Thymus (tissue), 11 donors: ENCODE data around the gene NET1. TPM values are rescaled to one million over a fixed set of nuclear protein-coding genes. Genes with fewer than 3 reads are reported as not detected.

Experiments
- DNase-seq, 9 donors: peaks; one replicate each; pipeline ENCODE4 v3.0.0-alpha.2; 2013; ENCODE audit warnings: low spot score in 9 of 9, low read depth in 6 of 9, missing footprints in 1 of 9
- H3K27ac ChIP-seq, 2 donors: one replicate each; pipeline ENCODE4 v1.5.1; 2013; ENCODE audit warnings: control low read depth in 1 of 2, low read depth in 1 of 2, low read length in 1 of 2, mild to moderate bottlenecking in 1 of 2, moderate library complexity in 1 of 2
- H3K27me3 ChIP-seq, 2 donors: one replicate each; pipeline ENCODE4 v1.5.1; 2013; ENCODE audit warnings: low read length in 1 of 2; ENCODE audit not compliant: control insufficient read depth in 2 of 2, insufficient read depth in 1 of 2
- H3K36me3 ChIP-seq, 2 donors: one replicate each; pipeline ENCODE4 v1.5.1; 2013; ENCODE audit warnings: low read length in 1 of 2, mild to moderate bottlenecking in 1 of 2, moderate library complexity in 1 of 2; ENCODE audit not compliant: control insufficient read depth in 2 of 2, insufficient read depth in 2 of 2
- H3K4me1 ChIP-seq, 2 donors: one replicate each; pipeline ENCODE4 v1.5.1; 2013; ENCODE audit warnings: low read length in 2 of 2; ENCODE audit not compliant: control insufficient read depth in 2 of 2, insufficient read depth in 2 of 2
- H3K4me3 ChIP-seq, 2 donors: one replicate each; pipeline ENCODE4 v1.5.1; 2013; ENCODE audit warnings: low read length in 2 of 2, control low read depth in 1 of 2, mild to moderate bottlenecking in 1 of 2
- H3K9me3 ChIP-seq, 2 donors: one replicate each; pipeline ENCODE4 v1.5.1; 2013; ENCODE audit warnings: low read length in 1 of 2, mild to moderate bottlenecking in 1 of 2; ENCODE audit not compliant: control insufficient read depth in 2 of 2, insufficient read depth in 1 of 2
- WGBS: extraction: QIAGEN DNeasy Blood & Tissue Kit; methylation state at CpG from one replicate; pipeline ENCODE4 v1.1.7; 2013; 5-methylcytosine and 5-hydroxymethylcytosine counted together
- polyA plus RNA-seq: library from polyadenylated mRNA; stranded (reverse); fragments of 200-250 nt; gene quantifications from one replicate; pipeline ENCODE4 v1.2.3, GENCODE V29; 2013
- total RNA-seq: library from RNA; stranded (reverse); fragments of 120-200 nt; gene quantifications from one replicate; pipeline ENCODE4 v1.2.4, GENCODE V29; 2013
- donor health status: healthy.

NET1 gene
- total and polyA plus RNA-seq, 2 donors, result 58.2 to 63.6 TPM

DNA sequence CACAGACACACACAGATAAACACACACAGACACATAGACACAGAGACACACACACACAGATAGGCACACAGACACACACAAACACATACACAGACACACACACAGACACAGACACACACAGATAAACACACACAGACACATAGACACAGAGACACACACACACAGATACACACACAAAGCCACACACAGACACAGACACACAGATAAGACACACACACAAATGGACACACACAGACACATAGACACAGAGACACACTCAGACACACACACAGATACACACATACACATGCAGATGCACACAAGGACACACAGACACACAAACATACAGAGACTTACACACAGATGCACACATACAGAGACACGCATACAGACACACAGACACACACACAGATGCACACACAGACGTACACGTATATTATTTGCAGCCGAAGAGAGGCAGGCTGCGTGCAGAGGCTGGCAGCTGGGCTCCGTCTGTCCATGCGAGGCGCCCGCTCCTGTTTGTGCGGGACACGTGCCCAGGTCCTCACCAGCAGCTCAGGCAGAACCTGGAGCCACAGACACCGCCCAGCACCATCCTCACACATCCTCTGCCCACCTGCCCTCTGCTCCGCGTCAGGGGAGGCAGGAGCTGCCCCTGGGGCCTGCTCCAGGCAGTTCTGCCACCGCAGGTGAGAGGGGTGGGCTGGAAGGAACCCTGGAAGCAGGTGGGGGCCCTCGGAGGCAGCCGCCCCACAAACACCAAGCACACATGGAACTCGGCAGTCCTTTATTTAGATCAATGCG lies 85.8 kb downstream of the NET1 start:
- Histone ChIP-seq H3K27me3 (peaks cover 0 to 9% of the 10 kb centered on the region in 2 donors), H3K27ac (no peak overlapping the region), H3K9me3 (peaks cover 0 to 4% of the 10 kb centered on the region in 2 donors), H3K4me1 (peaks cover 0 to 9% of the 10 kb centered on the region in 2 donors), H3K36me3 (no peaks in the 10 kb centered on the region), H3K4me3 (no peak overlapping the region)
- DNase-seq, result no peak
- WGBS, result 94% methylated on average over 19 of the region's 19 CpGs

DNA sequence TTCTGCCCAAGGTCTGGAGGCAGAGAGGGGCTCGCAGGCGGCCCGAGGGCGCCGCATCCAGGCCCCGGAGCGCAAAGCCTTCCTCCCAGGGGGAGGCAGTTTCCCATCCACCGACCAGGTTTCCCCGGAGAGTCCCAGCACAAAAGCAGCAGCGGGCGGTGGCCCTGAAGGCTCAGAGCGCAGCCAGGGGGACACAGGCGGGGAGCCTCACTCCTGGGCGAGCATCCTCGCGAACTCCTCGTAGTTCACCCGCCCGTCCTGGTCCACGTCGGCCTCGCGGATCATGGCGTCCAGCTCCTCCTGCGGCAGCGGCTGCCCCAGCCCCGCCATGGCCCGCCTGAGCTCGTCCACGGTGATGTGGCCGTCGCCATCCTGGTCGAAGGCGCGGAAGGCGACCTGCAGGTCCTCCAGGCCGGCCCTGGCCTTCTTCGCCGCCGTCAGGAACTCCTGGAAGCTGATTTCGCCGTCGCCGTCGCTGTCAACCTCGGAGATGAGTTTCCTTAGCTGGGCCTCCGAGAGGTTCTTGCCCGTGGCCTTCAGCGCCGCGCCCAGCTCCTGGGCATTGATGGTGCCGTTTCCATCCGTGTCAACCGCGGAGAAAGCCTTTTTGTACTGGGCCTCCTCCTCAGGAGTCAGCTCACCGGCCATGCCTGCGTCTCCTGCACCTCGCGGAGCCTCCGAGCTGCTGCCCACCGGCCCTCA lies 86.6 kb downstream of the NET1 start:
- DNase-seq, result no peak
- H3K36me3 ChIP-seq, result no peaks in the 10 kb centered on the region
- peaks cover 0 to 14% of the 10 kb centered on the region in 2 donors for H3K4me1 ChIP-seq
- no peak overlapping the region for H3K27ac ChIP-seq
- H3K9me3 ChIP-seq, result no peaks in the 10 kb centered on the region
- no peak overlapping the region for H3K4me3 ChIP-seq
- H3K27me3 ChIP-seq, result peaks cover 0 to 9% of the 10 kb centered on the region in 2 donors
- 96% methylated on average over 61 of the region's 61 CpGs for WGBS

DNA sequence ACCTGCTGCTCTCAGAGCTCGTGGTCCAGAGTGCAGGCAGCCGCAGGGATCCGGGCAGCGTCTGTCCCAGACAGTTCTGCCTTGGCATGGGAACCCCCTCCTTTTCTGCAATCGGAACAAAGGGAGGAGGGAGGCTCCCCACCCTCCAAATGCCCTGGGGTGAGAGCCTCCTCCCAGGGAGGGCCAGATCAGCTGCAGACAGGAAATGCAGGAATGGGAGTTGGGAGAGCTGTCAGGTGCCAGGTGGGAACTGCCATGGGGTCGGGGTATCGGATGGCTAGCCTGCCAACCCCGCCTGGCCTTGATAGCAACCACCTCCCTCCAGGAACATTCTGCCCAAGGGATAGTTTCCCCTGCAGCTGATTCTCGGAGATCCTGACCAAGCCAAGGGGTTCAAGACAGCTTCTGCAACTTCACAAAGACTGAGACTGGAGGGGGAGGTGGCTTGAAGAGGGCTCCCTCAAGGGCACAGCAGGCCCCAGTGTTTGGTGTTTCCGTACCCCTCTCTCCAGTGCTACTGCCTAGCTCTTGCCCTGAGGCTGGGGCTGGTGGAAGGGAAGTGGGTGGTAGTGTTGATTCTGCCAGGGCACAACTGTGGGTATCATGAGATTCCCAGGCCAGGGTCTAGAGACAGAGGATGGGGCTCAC lies 87.3 kb downstream of the NET1 start, which contains the start of gene CALML5:
TSS of gene CALML5 (minus strand) at position 78 of the 648 bp plus-strand sequence. CDS start 132 bp downstream, outside the sequence.
- Histone ChIP-seq H3K27ac (no peak within 1 kb of the TSS), H3K4me1 (peaks cover 0 to 19% of the 10 kb centered on the region in 2 donors), H3K27me3 (peaks cover 0 to 9% of the 10 kb centered on the region in 2 donors), H3K4me3 (no peak within 1 kb of the TSS), H3K36me3 (no peaks in the 10 kb centered on the region), H3K9me3 (no peaks in the 10 kb centered on the region)
- no peak for DNase-seq
- 95% methylated on average over 10 of the region's 10 CpGs for WGBS

DNA sequence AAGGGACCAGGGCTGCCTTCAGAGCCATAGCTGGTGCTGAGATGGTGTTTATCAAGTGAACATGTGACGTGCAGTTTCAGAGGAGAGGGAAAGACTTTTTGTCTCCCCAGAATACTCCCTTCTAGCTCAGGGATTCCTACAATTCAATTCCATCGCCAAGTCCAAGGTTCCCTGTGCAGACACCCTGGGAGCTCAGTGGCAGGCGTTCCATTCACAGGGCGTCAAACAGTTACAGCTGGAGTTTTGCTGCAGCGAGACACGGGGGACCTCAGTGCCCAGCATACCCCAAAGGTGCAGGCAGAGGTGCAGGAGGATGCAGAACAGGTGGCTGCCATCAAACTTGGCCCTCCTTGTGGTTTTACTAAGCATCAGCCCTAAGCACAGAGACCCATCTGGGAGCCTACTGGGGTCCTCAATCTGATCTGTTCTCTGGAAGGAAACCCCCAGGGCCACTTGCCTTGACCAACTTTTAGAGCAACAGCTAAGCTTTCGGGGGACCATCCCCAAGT lies 87.9 kb downstream of the NET1 start:
- no peak for DNase-seq
- H3K4me1 ChIP-seq, result peaks cover 0 to 19% of the 10 kb centered on the region in 2 donors
- H3K9me3 ChIP-seq, result no peaks in the 10 kb centered on the region
- peaks cover 0 to 9% of the 10 kb centered on the region in 2 donors for H3K27me3 ChIP-seq
- H3K27ac ChIP-seq, result no peak overlapping the region
- no peaks in the 10 kb centered on the region for H3K36me3 ChIP-seq
- H3K4me3 ChIP-seq, result no peak overlapping the region
- WGBS, result 95% methylated on average over 7 of the region's 7 CpGs

GRCh38 chr10:5500910-5501309 lies 88.6 kb downstream of the NET1 start:
- H3K27me3 ChIP-seq, result peaks cover 0 to 9% of the 10 kb centered on the region in 2 donors
- H3K4me1 ChIP-seq, result peaks cover 0 to 19% of the 10 kb centered on the region in 2 donors
- H3K36me3 ChIP-seq, result no peaks in the 10 kb centered on the region
- H3K27ac ChIP-seq, result no peak overlapping the region
- 94% methylated on average over 5 of the region's 5 CpGs for WGBS
- no peak overlapping the region for H3K4me3 ChIP-seq
- DNase-seq, result no peak
- no peaks in the 10 kb centered on the region for H3K9me3 ChIP-seq

DNA sequence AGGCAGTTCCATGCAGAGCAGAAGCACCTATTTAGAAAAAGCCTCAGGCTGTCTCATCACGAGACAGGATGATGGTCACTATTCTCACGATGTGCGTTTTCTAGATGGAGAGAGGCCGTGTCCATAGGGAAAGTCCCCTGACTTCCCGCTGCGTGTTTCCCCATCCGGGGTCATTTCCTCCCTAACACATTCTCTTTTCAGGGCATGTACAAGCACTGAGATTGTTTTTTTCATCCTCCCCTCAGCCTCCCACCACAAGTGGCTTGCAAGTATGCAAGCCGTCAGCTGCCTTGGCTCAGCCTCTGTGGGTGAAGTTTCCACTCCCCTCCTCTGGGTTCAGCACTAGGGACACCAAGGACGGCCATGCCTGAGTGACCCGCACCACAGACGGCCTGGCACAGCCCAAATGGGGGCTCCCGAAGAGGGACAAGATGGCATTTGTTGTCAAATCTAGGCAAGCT lies 89.7 kb downstream of the NET1 start:
- Histone ChIP-seq H3K9me3 (no peaks in the 10 kb centered on the region), H3K36me3 (no peaks in the 10 kb centered on the region), H3K27me3 (peaks cover 0 to 9% of the 10 kb centered on the region in 2 donors), H3K27ac (no peak overlapping the region), H3K4me1 (peaks cover 0 to 19% of the 10 kb centered on the region in 2 donors), H3K4me3 (no peak overlapping the region)
- WGBS, result 86% methylated on average over 12 of the region's 12 CpGs
- no peak for DNase-seq

DNA sequence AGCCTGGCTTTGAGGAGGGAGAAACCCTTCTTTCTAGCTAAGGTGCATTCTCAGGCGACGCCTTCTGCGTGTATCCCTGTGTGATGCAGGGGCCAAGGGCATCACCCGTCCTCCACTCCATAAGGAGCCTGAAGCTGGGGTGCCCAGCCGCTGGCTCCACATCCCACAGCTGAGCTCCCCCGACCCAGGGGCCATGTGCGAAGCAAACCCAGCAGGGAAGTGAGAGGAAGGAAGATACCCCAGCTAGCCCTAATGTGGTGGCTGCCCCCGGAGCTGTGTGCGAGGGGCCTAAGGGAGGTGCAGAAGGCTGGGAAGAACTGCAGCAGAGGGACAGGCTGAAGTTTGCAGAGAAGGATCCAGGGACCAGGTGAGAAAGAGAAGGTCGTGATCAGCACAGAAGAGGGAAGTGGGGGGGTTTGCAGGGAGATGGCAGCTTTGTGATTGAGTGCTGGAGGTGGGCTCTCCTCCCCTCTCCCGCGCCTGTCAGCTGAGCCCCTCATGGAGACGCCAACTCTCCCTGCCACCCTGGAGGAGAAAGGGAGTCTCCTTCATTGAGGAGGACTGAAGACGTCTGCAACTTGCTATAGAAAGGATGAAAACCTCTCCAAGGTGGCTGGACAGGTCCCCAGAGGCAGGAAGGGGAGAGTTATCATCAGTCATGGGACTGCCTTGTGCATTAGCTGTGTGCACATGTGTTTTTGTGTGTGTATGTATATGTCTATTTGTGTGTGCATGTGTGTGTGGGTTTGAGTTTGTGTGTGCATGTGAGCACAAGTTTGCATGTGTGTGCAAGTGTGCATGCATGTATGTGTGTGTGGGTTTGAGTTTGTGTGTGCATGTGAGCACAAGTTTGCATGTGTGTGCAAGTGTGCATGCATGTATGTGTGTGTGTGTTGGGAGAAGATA lies 90.5 kb downstream of the NET1 start:
- 88% methylated on average over 14 of the region's 14 CpGs for WGBS
- Histone ChIP-seq H3K36me3 (no peaks in the 10 kb centered on the region), H3K4me3 (no peak overlapping the region), H3K27ac (no peak overlapping the region), H3K27me3 (peaks cover 0 to 12% of the 10 kb centered on the region in 2 donors), H3K4me1 (peaks cover 0 to 19% of the 10 kb centered on the region in 2 donors), H3K9me3 (no peaks in the 10 kb centered on the region)
- DNase-seq, result no peak

- Histone ChIP-seq H3K27me3 (peaks cover 0 to 13% of the 10 kb centered on the region in 2 donors), H3K4me3 (no peak overlapping the region), H3K9me3 (no peaks in the 10 kb centered on the region), H3K4me1 (peaks cover 0 to 19% of the 10 kb centered on the region in 2 donors), H3K27ac (no peak overlapping the region), H3K36me3 (no peaks in the 10 kb centered on the region)
- DNase-seq, result peak in 1 of 9 donors; percentile 30
- WGBS, result 94% methylated on average over 3 of the region's 3 CpGs
Observed at GRCh38 chr10:5503477-5503835, 91.1 kb downstream of the NET1 start.
